Skeletal muscle tissue (tissue), 4 donors: ENCODE results near the gene PROX1. TPM values are rescaled to one million over a fixed set of nuclear protein-coding genes. Genes with fewer than 3 reads are reported as not detected.

Experiments
- H3K27ac ChIP-seq: one replicate; pipeline ENCODE4 v1.7.0; 2013; ENCODE audit warnings: mild to moderate bottlenecking, low read depth, low read length, inconsistent platforms
- H3K27me3 ChIP-seq, 3 donors: one replicate each; pipeline ENCODE4 v1.7.0; 2013; ENCODE audit warnings: low read length in 3 of 3; ENCODE audit not compliant: control insufficient read depth in 3 of 3, insufficient read depth in 3 of 3
- H3K36me3 ChIP-seq, 3 donors: one replicate each; pipeline ENCODE4 v1.7.0; 2013; ENCODE audit warnings: low read length in 3 of 3; ENCODE audit not compliant: control insufficient read depth in 3 of 3, insufficient read depth in 3 of 3
- H3K4me1 ChIP-seq, 3 donors: one replicate each; pipeline ENCODE4 v1.7.0; 2013; ENCODE audit warnings: low read length in 3 of 3, mild to moderate bottlenecking in 3 of 3; ENCODE audit not compliant: control insufficient read depth in 3 of 3, insufficient read depth in 3 of 3
- H3K4me3 ChIP-seq, 3 donors: one replicate each; pipeline ENCODE4 v1.7.0; 2013; ENCODE audit warnings: low read length in 3 of 3
- H3K9ac ChIP-seq, 3 donors: one replicate each; pipeline ENCODE4 v1.7.0; 2013; ENCODE audit warnings: low read length in 3 of 3, mild to moderate bottlenecking in 3 of 3, moderate library complexity in 2 of 3, low read depth in 1 of 3
- H3K9me3 ChIP-seq, 3 donors: one replicate each; pipeline ENCODE4 v1.7.0; 2013; ENCODE audit warnings: low read length in 3 of 3; ENCODE audit not compliant: control insufficient read depth in 3 of 3
- total RNA-seq: library from RNA; depleted of rRNA; stranded (reverse); fragments of >200 nt; gene quantifications from one replicate; pipeline ENCODE4 v1.2.3, GENCODE V29; 2014
- donor health status: Osteomylitis.

PROX1 gene
- total RNA-seq, 1 donor from 2014 or later: 6.3 TPM

GRCh38 chr1:213986020-213986924, 1.5 kb upstream of the PROX1 start:
- Histone ChIP-seq H3K9me3 (no peaks in the 10 kb centered on the region), H3K4me1 (peaks cover 15 to 32% (median 29%) of the 10 kb centered on the region in 3 donors), H3K27ac (no peak overlapping the region), H3K27me3 (peaks cover 37 to 48% (median 40%) of the 10 kb centered on the region in 3 donors), H3K4me3 (peak overlapping the region in 1 of 3 donors; percentile 75), H3K9ac (no peak overlapping the region), H3K36me3 (no peaks in the 10 kb centered on the region)

GRCh38 chr1:213986925-213987250, 885 bp upstream of the PROX1 start:
- Histone ChIP-seq H3K4me3 (peak overlapping the region in 2 of 3 donors; percentile 25 to 75), H3K9ac (peak overlapping the region in 1 of 3 donors; percentile 65), H3K27me3 (peaks cover 32 to 43% (median 34%) of the 10 kb centered on the region in 3 donors), H3K9me3 (no peaks in the 10 kb centered on the region), H3K36me3 (no peaks in the 10 kb centered on the region), H3K4me1 (peaks cover 15 to 32% (median 29%) of the 10 kb centered on the region in 3 donors), H3K27ac (no peak overlapping the region)

GRCh38 chr1:213987422-213987926, 299 bp upstream of the PROX1 start:
- Histone ChIP-seq H3K4me1 (peaks cover 15 to 30% (median 29%) of the 10 kb centered on the region in 3 donors), H3K9ac (peak overlapping the region; percentile 57 to 83 (median 73)), H3K27me3 (peaks cover 26 to 39% (median 33%) of the 10 kb centered on the region in 3 donors)

GRCh38 chr1:213988507-213989001, 781 bp downstream of the PROX1 start:
- peak overlapping the region; percentile 75 to 85 (median 79) for H3K4me3 ChIP-seq
- H3K9me3 ChIP-seq: no peaks in the 10 kb centered on the region
- H3K9ac ChIP-seq: peak overlapping the region; percentile 23 to 83 (median 73)
- no peaks in the 10 kb centered on the region for H3K36me3 ChIP-seq
- peak overlapping the region; percentile 69 for H3K27ac ChIP-seq
- peaks cover 5 to 23% (median 20%) of the 10 kb centered on the region in 3 donors for H3K4me1 ChIP-seq
- peaks cover 16 to 30% (median 23%) of the 10 kb centered on the region in 3 donors for H3K27me3 ChIP-seq

More at GRCh38 chr1:213987422-213987926, 299 bp upstream of the PROX1 start:
- peak overlapping the region; percentile 69 for H3K27ac ChIP-seq
- peak overlapping the region; percentile 75 to 85 (median 79) for H3K4me3 ChIP-seq
- H3K36me3 ChIP-seq: no peaks in the 10 kb centered on the region
- no peaks in the 10 kb centered on the region for H3K9me3 ChIP-seq

GRCh38 chr1:213989002-213989855, 1.5 kb downstream of the PROX1 start:
- Histone ChIP-seq H3K27ac (peak overlapping the region; percentile 69), H3K4me3 (peak overlapping the region; percentile 75 to 85 (median 79)), H3K36me3 (no peaks in the 10 kb centered on the region), H3K9me3 (no peaks in the 10 kb centered on the region), H3K9ac (peak overlapping the region; percentile 45 to 83 (median 73)), H3K4me1 (peaks cover 4 to 20% (median 20%) of the 10 kb centered on the region in 3 donors), H3K27me3 (peaks cover 15 to 23% (median 21%) of the 10 kb centered on the region in 3 donors)

GRCh38 chr1:213993929-213994328, 6.2 kb downstream of the PROX1 start:
- peaks cover 2 to 17% (median 3%) of the 10 kb centered on the region in 3 donors for H3K27me3 ChIP-seq
- peaks cover 0 to 9% (median 0%) of the 10 kb centered on the region in 3 donors for H3K36me3 ChIP-seq
- H3K4me1 ChIP-seq: peaks cover 7 to 28% (median 18%) of the 10 kb centered on the region in 3 donors
- no peak overlapping the region for H3K9ac ChIP-seq
- no peak overlapping the region for H3K4me3 ChIP-seq
- no peak overlapping the region for H3K27ac ChIP-seq
- H3K9me3 ChIP-seq: no peaks in the 10 kb centered on the region

- Histone ChIP-seq H3K4me1 (peaks cover 0 to 20% (median 14%) of the 10 kb centered on the region in 3 donors), H3K9me3 (no peaks in the 10 kb centered on the region), H3K27ac (no peak overlapping the region), H3K27me3 (peaks cover 2 to 16% (median 3%) of the 10 kb centered on the region in 3 donors), H3K36me3 (peaks cover 0 to 9% (median 0%) of the 10 kb centered on the region in 3 donors), H3K9ac (no peak overlapping the region), H3K4me3 (no peak overlapping the region)
Observed at GRCh38 chr1:213994888-213995287, 7.1 kb downstream of the PROX1 start.

- peaks cover 2 to 16% (median 3%) of the 10 kb centered on the region in 3 donors for H3K27me3 ChIP-seq
- no peaks in the 10 kb centered on the region for H3K9me3 ChIP-seq
- H3K4me3 ChIP-seq: no peak overlapping the region
- no peak overlapping the region for H3K9ac ChIP-seq
- H3K36me3 ChIP-seq: peaks cover 0 to 9% (median 0%) of the 10 kb centered on the region in 3 donors
- no peak overlapping the region for H3K27ac ChIP-seq
- peaks cover 0 to 14% (median 14%) of the 10 kb centered on the region in 3 donors for H3K4me1 ChIP-seq
Observed at GRCh38 chr1:213995603-213996002, 7.8 kb downstream of the PROX1 start.

- Histone ChIP-seq H3K4me3 (peak overlapping the region in 1 of 3 donors; percentile 45), H3K27me3 (peaks cover 2 to 16% (median 3%) of the 10 kb centered on the region in 3 donors), H3K27ac (no peak overlapping the region), H3K4me1 (peaks cover 0 to 14% (median 10%) of the 10 kb centered on the region in 3 donors), H3K9me3 (no peaks in the 10 kb centered on the region), H3K9ac (no peak overlapping the region), H3K36me3 (peaks cover 0 to 9% (median 0%) of the 10 kb centered on the region in 3 donors)
Observed at GRCh38 chr1:213996320-213997037, 8.7 kb downstream of the PROX1 start.
